Right lobe of liver (tissue), 6 donors: ENCODE results near the gene SEL1L. TPM values are rescaled to one million over a fixed set of nuclear protein-coding genes. Genes with fewer than 3 reads are reported as not detected.
A peak's percentile ranks its signal among the peaks of the same experiment; 100 is the strongest.

Experiments
- ATAC-seq, 4 donors: fragments of 200-7000 bp; cut with Tn5 transposase; one replicate each; pipeline ENCODE4 v1.9.1; 2020; ENCODE audit warnings: mild to moderate bottlenecking in 4 of 4, moderate library complexity in 4 of 4
- DNase-seq, 3 donors: peaks; one replicate each; pipeline ENCODE4 v3.0.0-alpha.2; 2020
- H3K27ac ChIP-seq, 3 donors: fragments of 200-600 bp; one replicate each; pipeline ENCODE4 v1.8.0; 2022
- H3K27me3 ChIP-seq, 2 donors: fragments of 200-600 bp; one replicate each; pipeline ENCODE4 v1.8.0; 2022
- H3K36me3 ChIP-seq, 4 donors: fragments of 200-600 bp; sonication (generic) in 1 of 4; one replicate each; pipeline versions ENCODE4 v1.5.1 to v1.8.0; 2017 to 2022; ENCODE audit warnings: control low read depth in 1 of 4
- H3K4me1 ChIP-seq, 4 donors: fragments of 200-600 bp; sonication (generic) in 1 of 4; one replicate each; pipeline versions ENCODE4 v1.5.1 to v1.8.0; 2017 to 2022; ENCODE audit warnings: control low read depth in 1 of 4
- H3K4me3 ChIP-seq, 3 donors: fragments of 200-600 bp; one replicate each; pipeline ENCODE4 v1.8.0; 2022
- H3K9me3 ChIP-seq, 4 donors: fragments of 200-600 bp; sonication (generic) in 1 of 4; one replicate each; pipeline versions ENCODE4 v1.5.1 to v1.8.0; 2017 to 2022; ENCODE audit warnings: control low read depth in 1 of 4
- CTCF ChIP-seq, 4 donors: fragments of 200-600 bp in 3 of 4; fragments of 450-650 bp in 1 of 4; IDR thresholded peaks; one replicate each; pipeline versions ENCODE4 v1.5.1 to v1.8.0; 2016 to 2022; ENCODE audit warnings: antibody characterized with exemption in 4 of 4, mild to moderate bottlenecking in 2 of 4
- POLR2A ChIP-seq: fragments of 450-650 bp; IDR thresholded peaks from one replicate; pipeline ENCODE4 v1.6.1; 2017; ENCODE audit warnings: antibody characterized with exemption, mild to moderate bottlenecking
- WGBS: methylation state at CpG from one replicate; pipeline ENCODE4 v1.1.6; 2018; ENCODE audit warnings: low coverage, low lambda C conversion rate; ENCODE audit not compliant: insufficient coverage; ENCODE audit errors: missing lambda C conversion rate; 5-methylcytosine and 5-hydroxymethylcytosine counted together
- intact Hi-C, 2 donors: fragments of 100-400 bp; cut with DNase I; formaldehyde crosslinking; loops; one replicate each; pipeline versions ENCODE4 v1.11.2 to v1.14.1; 2022
- total RNA-seq, 6 experiments: library from RNA; depleted of rRNA in 2 of 6; stranded (reverse); fragments of >200 nt in 2 of 6; fragmentation: NEBNext Ultra II Directional in 3 of 6; extraction: Animal tissue kit (Norgen Biotek cat#: 25700) in 3 of 6; gene quantifications; one replicate each; pipeline versions ENCODE4 v1.1.0 to v1.2.4, GENCODE V29; 2016 to 2023
- donor health status: DM: no; HTN: yes; CAD: no.
- donor health status: DM: no; HTN: no; CAD: no.
- donor health status: DM: no; HTN: no; CAD: no.
- donor health status: DM: no; HTN: yes; CAD: no.
- donor health status: DM: no; HTN: yes; CAD: no.

SEL1L gene
- total RNA-seq, 6 experiments from 2014 or later = 60.7 to 146 (median 123) TPM

GRCh38 chr14:81449114-81449513 is 84.5 kb downstream of the SEL1L start:
- Histone ChIP-seq H3K27me3 (no peaks in the 10 kb centered on the region), H3K4me1 (peaks cover 0 to 6% (median 0%) of the 10 kb centered on the region in 4 donors), H3K36me3 (no peaks in the 10 kb centered on the region), H3K27ac (no peak overlapping the region), H3K4me3 (no peak overlapping the region), H3K9me3 (no peaks in the 10 kb centered on the region)
- intact Hi-C loops = no loop called here
- TF ChIP-seq CTCF (IDR thresholded peaks at IDR 0.05) = no peak
- TF ChIP-seq POLR2A = no peak
- 22% methylated on average over 4 of the region's 4 CpGs for whole genome bisulfite sequencing
- DNase-seq = no peak
- ATAC-seq = peak; percentile 69 to 84 (median 75)

GRCh38 chr14:81447021-81447764 is 86.5 kb downstream of the SEL1L start:
- WGBS = 79% methylated on average over 3 of the region's 3 CpGs
- Histone ChIP-seq H3K27ac (no peak overlapping the region), H3K9me3 (no peaks in the 10 kb centered on the region), H3K4me3 (no peak overlapping the region), H3K36me3 (no peaks in the 10 kb centered on the region), H3K27me3 (no peaks in the 10 kb centered on the region), H3K4me1 (peaks cover 0 to 6% (median 0%) of the 10 kb centered on the region in 4 donors)
- DNase-seq (no peak), ATAC-seq (no peak)
- intact Hi-C loops = no loop called here
- TF ChIP-seq POLR2A = no peak
- no peak for TF ChIP-seq CTCF (IDR thresholded peaks at IDR 0.05)

GRCh38 chr14:81446279-81447007 is 87.2 kb downstream of the SEL1L start:
- Histone ChIP-seq H3K36me3 (no peaks in the 10 kb centered on the region), H3K27me3 (no peaks in the 10 kb centered on the region), H3K27ac (no peak overlapping the region), H3K4me1 (peaks cover 0 to 6% (median 0%) of the 10 kb centered on the region in 4 donors), H3K9me3 (no peaks in the 10 kb centered on the region), H3K4me3 (no peak overlapping the region)
- DNase-seq (no peak), ATAC-seq (no peak)
- WGBS = 84% methylated on average over 4 of the region's 9 CpGs
- intact Hi-C loops = no loop called here
- TF ChIP-seq CTCF (IDR thresholded peaks at IDR 0.05) (no peak), POLR2A (no peak)

- Histone ChIP-seq H3K27ac (no peak overlapping the region), H3K9me3 (no peaks in the 10 kb centered on the region), H3K4me3 (no peak overlapping the region), H3K27me3 (no peaks in the 10 kb centered on the region), H3K36me3 (no peaks in the 10 kb centered on the region), H3K4me1 (peaks cover 0 to 6% (median 0%) of the 10 kb centered on the region in 4 donors)
- intact Hi-C loops = no loop called here
- ATAC-seq (no peak), DNase-seq (no peak)
- no peak for TF ChIP-seq POLR2A
- TF ChIP-seq CTCF (IDR thresholded peaks at IDR 0.05) = no peak
- WGBS = 73% methylated on average over 5 of the region's 5 CpGs
Measured at GRCh38 chr14:81441626-81442134, 92.0 kb downstream of the SEL1L start.
